HPDE6-E6E7 (cell line): ENCODE data around the gene CDNF.

Experiments used
- DNase-seq: peaks from one replicate; pipeline ENCODE4 v3.0.0; 2011; ENCODE audit warnings: missing footprints; ENCODE audit errors: extremely low spot score

Gene CDNF

GRCh38 chr10:14798636-14799035 lies 39.2 kb downstream of the CDNF start:
- no peak for DNase-seq

- DNase-seq = no peak
These were observed 49.9 kb downstream of the CDNF start for GRCh38 chr10:14787938-14788337.

- no peak for DNase-seq
These were observed 53.3 kb downstream of the CDNF start for GRCh38 chr10:14784459-14785055.

GRCh38 chr10:14782691-14783363 lies 55.0 kb downstream of the CDNF start:
- DNase-seq = peak; percentile 15

- DNase-seq = no peak
These were observed 56.1 kb downstream of the CDNF start for GRCh38 chr10:14781763-14782162.

- no peak for DNase-seq
These were observed 58.7 kb downstream of the CDNF start for GRCh38 chr10:14779001-14779651.

GRCh38 chr10:14776546-14776945 lies 61.3 kb downstream of the CDNF start:
- DNase-seq = no peak

GRCh38 chr10:14775656-14776055 lies 62.2 kb downstream of the CDNF start:
- DNase-seq = no peak

GRCh38 chr10:14774797-14775196 lies 63.0 kb downstream of the CDNF start, which contains the start of gene FAM107B:
FAM107B (minus strand) TSS chr10:14774897; CDS start chr10:14774663, 234 bp downstream.
- DNase-seq = no peak

- DNase-seq = no peak
These were observed 63.6 kb downstream of the CDNF start for GRCh38 chr10:14774214-14774580.

- no peak for DNase-seq
These were observed 64.2 kb downstream of the CDNF start for GRCh38 chr10:14773551-14774213.

GRCh38 chr10:14772399-14772798 lies 65.4 kb downstream of the CDNF start:
- DNase-seq = no peak

GRCh38 chr10:14770927-14771326 lies 66.9 kb downstream of the CDNF start:
- DNase-seq = no peak
